SK-N-DZ (cell line): ENCODE results near the gene DCUN1D5. TPM values are rescaled to one million over a fixed set of nuclear protein-coding genes. Genes with fewer than 3 reads are reported as not detected.

Experiments
- DNase-seq: peaks from one replicate; pipeline ENCODE4 v3.0.0-alpha.2; 2015; ENCODE audit warnings: low spot score
- polyA plus RNA-seq, 2 experiments: library from polyadenylated mRNA; depleted of rRNA; stranded (reverse); fragments of >200 nt; gene quantifications; 2 replicates each; pipeline ENCODE4 v1.2.3, GENCODE V29; 2014

The DCUN1D5 gene
- 46.7 and 57.0 TPM in 2 replicates for polyA plus RNA-seq (2014; cell fraction: cytosol; rRNA removed)
- 29.1 and 37.9 TPM in 2 replicates for polyA plus RNA-seq (2014; cell fraction: nucleus; rRNA removed)

DNA sequence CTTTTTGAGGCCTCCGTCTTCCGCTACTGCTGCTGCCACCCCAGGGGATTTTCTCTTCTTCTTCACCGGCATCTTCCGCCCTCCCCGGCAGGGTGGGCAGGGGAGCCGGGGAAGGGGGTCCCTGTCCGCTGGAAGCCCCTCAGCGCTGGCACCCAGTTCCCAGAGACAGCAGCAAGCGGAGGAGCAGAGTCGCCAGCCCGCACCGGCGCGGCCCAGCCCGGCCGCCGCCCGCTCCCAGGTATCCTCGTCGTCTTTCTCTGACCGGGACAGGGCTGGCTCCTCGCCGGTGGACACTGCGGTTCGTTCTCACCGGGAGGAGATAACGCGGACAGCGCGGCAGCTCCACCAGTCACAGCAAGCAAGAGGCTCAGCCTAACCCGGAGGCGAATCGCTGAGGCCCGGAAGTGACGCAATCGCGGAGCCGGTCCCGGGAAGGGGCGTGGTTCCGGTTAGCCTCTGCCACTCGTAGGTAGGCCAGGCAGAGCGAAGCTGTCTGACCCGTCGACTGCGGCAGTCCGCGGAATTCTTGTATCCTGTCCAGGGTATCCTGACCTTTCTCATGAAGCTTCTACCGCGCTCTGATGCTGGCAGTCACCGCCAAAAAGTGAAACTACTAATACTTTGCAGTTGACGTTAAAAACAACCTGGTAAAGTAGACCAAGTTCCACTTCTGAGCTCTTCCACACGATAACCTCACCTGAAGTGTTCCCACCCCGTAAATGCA is at the start of gene DCUN1D5:
TSS of gene DCUN1D5 (minus strand) at position 360 of the 724 bp plus-strand sequence. CDS start at position 72, 288 bp downstream.
- DNase-seq: peak; percentile 87

DNA sequence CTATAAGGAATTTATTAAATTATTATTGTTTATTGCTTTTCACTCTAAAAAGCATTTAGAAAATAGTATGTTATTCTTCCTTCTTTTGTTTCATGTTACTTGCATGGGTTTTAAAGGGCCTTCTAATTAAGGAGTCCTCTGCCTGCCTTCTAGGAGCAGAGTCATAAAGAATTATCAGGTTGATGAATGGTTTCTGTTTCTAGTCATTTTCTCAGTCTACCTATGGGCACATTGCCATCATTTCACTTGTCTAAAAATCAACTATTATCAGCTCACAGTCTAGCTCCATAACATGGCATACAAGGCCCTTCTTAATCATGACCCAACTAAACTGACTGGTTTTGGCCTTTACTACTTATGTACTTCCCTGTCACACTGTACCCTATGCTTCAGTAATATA is 33.5 kb upstream of the DCUN1D5 start:
- no peak for DNase-seq

DNA sequence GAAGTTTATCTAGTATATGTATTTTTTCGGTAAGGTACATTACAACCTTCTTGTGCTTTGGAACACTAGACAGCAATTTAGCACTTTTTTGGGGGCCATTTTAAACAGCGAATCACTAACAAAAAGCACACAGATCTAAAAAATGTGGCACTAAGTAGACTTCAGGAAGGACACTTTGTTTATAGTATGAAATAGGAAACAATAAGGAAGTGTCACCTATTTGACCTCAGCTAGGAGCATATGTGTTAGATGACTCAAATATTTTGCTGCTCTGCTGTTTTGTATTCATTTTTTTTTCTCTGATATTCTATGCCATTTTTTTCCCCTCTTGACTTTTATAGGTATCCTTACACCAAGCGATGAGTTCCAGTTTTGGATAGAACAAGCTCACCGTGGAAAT is 22.9 kb upstream of the DCUN1D5 start:
- no peak for DNase-seq

DNA sequence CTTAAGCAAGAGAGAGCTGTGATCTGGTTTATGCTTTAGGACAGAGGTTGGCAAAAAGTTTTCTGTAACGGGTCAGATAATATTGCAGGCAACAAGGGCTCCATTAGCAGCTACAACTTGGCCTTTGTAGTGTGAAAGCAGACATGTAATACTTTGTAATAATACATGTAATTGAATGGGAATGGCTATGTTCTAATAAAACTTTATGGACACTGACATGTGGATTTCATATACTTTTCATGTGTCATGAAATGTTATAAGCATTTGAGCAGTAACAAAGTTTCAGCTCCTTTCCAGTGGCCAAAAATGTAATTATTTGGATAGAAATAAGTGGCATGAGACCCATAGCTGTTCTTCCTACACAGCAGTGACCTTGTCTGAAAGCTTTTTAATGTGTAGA is 20.4 kb upstream of the DCUN1D5 start:
- DNase-seq: no peak

DNA sequence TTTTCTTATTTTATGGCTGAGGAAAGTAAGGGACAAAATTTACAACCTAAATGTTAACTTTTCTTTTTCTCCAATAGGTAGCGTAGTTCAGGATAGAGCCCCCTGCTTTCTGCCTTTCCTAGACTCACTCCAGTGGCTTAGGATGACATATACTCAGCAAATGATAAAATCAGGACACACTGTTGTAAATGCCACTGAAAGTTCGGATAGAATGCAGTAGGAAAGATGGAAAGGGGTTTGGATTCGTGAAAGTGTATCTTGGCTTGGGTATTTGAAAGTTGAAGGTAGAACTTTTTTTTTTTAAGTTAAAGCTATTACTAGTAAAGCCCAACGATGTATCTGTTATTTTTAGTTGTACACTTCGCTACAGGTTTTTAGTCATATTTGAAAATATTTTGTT is 19.4 kb upstream of the DCUN1D5 start:
- DNase-seq: no peak

DNA sequence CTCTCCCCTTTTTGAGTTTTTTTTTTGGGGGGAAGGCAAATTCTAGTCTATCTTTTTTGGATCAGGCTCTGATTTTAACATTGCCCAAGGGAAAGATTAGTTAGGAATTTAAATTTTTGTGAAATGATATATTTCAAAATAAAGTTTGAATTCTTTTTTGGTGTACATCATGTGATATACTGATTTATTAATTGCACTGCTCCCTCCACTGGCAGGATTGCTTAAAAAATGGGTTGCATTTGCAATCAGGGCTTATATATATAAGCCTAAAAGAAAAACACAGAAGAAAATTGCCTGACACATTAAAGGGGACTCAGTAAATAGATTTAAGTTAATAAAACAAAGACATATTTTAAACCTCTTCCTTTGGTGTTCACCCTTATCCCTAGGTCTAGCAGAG is 18.4 kb upstream of the DCUN1D5 start:
- no peak for DNase-seq

DNA sequence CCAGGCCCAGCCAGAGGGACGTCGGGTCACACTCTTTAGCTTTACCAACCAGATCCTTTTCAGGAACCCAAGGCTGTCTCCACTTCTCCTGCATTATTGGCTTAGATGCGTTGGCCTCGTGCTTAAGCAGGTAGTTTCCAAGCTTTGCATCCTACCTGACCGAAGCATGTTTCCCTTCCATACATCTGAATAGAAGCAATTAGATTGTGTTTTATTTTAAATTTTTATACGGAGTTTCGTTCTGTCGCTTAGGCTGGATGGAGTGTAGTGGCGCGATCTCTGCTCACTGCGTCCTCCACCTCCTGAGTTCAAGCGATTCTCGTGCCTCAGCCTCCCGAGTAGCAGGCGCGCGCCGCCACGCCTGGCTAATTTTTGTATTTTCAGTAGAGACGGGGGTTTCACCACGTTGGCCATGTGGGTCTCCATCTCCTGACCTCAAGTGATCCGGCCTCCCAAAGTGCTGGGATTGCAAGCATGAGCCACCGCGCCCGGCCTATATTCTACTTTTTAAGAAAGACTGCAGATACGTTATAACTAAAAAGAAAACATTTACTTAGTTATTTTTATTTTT is 17.9 kb upstream of the DCUN1D5 start:
- peak; percentile 6 for DNase-seq

DNA sequence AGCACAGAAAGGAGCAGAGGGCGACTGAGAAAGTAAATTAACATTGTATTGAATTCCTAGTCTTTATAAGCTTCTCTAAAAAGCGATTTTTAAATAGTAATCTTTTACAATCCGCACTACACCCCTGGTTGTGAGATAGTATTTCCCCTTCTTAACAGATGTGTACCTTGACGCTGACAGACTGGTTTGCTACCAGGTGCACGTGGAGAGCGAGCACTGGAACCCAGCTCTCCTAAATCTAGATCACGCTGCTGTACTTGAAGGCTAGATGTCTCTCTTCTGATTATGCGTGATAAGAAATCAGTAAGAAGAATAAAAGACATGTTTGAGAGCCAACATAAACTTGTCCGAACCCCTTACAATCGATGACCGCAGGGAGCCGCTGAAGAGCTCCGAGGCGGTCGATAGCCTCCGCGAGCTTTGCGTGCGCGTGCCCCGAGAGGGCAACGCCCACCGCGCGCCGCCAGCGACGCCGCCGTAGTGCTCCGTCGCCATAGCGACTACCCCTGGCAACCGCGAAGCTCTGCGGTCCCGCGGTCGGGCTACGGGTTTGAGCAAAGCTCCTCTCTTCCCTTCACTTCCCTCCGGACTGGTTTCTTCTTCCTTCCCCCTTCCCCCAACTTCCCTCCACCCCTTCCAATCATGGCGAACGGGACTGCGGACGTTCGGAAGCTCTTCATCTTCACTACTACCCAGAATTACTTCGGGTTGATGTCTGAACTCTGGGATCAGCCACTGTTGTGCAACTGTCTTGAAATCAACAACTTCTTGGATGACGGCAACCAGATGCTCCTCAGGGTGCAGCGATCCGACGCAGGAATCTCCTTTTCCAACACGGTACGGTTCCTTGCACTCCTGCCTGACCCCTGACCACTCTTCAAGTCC is 17.2 kb upstream of the DCUN1D5 start, which contains the start of gene DYNC2H1:
TSS of gene DYNC2H1 (plus strand) at position 494 of the 885 bp plus-strand sequence. CDS start at position 643, 149 bp downstream.
- DNase-seq: peak; percentile 82

DNA sequence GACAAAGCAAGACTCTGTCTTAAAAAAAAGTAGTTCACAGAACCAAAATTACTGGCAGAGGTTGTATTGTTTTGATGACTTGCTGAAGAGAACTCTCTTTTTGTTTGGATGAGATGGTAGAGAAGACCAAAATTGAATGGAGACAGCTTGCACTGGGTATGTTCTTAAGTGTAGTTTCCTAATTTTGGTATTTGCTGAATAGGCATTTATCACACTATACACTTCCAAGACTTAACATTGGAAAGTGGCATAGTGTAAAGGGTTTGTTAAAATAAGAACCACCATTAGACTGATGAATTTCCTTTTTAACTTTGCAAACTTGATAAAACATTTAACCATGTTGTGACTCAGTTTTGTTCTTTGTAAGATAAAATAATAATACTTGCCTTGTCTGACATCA is 5.3 kb upstream of the DCUN1D5 start:
- DNase-seq: no peak

DNA sequence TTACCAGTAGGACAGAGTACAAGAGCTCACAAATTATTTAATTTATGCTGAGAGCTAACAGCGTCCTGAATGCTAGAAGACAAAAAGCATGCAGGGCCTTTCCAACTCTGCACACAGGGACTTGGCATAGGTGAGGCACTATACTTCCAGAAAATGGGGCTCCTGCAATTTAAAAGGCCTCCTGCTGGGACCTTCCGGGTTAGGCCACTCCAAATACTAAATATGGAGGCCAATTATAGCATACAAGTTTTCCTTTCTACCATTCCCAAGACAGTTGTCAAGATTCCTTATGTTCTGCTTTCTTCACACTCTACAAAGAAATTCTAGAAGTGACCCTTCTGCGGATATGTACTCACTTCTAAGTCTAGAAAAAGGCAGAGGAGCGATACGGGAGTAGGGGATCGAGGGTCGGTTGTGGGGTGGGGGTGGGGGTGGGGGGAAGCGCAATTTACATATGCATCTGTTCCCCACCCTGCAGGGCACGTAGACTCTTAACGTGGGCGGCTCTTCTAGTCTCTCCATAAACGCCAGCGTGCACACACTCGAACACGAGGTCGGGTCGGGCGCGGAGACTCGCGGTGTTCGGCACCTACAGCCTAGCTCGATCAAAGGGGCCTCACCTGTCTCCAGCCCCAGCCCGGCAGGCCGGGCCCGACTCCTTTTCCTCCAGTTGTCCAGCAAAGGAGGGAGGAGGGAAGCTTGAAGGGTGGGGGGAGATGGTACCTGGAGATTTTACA is 728 bp downstream of the DCUN1D5 start:
- peak; percentile 21 for DNase-seq

DNA sequence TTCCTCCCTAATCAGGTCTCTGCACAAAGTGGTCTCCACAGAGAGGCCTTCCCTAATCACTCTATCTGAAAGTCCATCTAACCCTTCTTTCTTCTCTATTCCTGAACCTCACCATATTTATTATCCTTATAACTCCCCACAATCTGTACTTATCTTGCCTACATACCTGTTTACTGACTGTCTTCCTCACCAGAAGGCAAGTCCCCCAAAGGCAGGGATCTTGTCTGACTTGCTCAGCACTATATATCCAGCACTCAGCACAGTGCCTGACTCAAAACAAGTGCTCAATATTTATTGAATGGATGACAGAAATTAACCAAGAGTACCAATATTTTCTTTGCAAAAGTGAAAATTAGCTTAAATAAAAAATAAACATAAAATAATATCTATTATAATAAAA is 5.5 kb downstream of the DCUN1D5 start:
- DNase-seq: no peak

DNA sequence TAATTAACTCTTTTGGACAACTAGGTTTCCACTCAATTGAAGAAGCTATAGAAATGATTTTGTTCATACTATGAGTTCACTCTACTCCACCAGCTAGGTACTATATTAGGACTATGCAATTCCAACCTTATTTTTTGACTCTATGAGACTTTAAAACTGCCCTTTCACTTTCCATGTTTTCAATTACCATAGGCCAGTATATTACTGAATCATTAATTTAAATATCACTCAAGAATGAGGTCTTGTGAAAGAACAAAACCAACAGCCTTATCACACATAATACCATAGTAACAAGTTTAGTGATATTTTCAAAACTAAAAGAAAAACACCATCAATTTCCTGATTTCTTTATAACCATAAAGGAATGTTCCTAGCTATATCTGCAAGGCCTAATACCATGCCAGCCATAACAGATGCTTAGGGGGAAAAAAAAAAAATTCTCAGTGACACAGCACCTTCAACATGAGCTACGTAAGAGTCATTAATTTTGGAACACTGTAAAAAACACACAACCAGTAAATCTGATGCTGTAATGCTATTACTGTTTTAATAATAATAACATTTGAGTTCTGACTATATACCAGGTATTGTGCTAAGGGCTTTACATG is 6.1 kb downstream of the DCUN1D5 start:
- no peak for DNase-seq

DNA sequence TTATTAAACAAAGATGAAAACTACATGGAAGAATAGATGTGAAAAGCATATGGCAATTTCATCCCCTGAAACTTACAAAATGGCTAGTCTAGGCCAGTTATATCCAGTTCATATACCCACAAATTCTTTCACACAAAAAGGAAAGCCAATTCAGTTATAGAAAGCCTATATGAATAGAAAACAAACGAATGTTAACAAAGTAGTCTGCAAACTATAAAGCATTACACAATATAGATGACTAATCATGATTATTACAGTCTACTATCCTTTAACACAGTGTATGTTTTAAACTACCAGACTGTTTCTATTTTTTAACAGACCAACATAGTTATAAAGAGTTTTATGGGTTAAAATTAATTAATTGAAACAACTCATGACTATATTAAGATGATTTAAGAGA is 12.1 kb downstream of the DCUN1D5 start:
- DNase-seq: no peak

DNA sequence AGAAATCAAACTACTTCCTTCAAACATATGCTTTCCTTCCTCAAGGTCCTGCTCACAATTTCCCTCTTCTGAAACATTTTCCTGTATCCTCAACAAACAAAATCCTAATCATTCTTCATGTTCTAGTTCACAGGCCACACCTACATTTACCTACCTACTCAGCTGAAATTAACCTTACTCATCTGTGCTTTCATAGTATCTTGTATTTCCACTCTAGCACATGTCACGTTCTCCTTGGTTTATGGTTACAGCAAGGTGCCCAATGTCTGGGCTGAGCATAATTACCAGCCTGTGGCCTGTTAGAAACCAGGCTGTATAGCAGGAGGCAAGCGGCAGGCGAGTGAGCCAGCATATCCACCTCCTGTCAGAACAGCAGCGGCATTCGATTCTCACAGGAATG is 13.2 kb downstream of the DCUN1D5 start:
- DNase-seq: no peak

DNA sequence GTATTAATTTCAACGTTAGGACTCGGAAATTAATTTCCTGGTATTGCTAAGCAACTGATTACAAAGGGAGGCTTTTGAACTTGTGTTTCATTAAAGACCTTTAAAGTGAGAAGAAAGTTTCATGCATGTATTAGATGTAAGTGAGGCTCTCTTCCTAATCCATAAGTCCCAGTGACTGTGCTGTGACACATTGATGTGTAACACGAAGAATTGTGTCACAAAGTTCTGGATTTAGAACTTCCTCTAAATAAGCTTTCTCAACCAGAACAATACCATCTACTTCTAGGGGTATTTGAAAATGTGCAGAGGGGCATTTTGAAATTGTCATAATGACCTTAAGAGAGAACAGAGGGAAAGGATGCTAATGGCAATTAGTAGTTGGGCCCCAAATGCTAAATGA is 14.4 kb downstream of the DCUN1D5 start:
- no peak for DNase-seq

DNA sequence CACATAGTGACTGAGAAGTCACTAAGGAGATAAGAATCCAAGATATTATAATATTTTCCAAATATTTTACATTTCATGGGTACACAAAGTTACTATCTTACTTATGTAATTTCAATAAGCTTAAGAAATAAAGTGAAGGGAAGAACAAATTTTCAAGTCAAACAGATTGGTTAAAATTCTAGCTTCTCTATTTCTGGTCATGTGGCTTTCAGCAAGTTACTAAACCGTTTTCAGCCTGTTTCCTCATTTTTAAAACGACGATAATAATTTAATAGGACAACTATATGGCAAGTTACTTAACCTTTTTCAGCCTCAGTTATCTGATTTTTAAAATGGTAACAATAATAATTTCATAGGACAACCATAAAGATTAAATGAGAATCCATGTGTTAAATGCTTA is 15.6 kb downstream of the DCUN1D5 start:
- DNase-seq: no peak

DNA sequence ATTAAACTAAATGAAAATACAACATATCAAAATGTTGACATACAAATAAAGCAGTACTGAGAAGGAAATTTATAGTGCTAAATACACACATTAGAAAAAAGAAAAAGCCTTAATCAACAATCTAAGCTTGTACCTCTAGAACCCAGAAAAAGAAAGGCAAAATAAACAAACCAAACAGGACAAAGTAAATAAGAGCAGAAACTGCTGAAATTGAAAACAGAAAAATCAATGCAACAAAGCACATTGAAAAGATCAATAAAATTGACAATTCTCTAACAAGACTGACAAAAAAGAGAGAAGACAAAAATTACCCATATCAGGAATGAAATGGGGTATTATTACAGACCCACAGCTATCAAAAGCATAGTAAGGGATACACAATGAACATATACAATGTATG is 21.0 kb downstream of the DCUN1D5 start:
- no peak for DNase-seq

DNA sequence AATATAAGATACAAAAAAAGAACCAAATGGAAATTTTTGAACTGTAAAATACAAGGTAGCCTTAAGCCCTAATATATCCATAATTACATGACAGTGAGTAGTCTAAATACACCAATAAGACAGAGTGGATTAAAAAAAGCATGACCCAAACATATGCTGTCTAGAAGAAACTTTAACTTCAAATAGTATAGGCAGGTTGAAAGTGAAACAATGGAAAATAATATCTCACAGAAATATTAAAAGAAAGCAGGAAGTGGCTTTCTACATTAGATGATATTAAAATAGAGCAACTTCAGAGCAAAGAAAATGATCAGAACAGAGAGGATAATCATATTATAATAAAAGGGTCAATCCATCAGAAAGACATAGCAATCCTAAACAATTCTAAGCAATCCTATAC is 21.8 kb downstream of the DCUN1D5 start:
- no peak for DNase-seq

DNA sequence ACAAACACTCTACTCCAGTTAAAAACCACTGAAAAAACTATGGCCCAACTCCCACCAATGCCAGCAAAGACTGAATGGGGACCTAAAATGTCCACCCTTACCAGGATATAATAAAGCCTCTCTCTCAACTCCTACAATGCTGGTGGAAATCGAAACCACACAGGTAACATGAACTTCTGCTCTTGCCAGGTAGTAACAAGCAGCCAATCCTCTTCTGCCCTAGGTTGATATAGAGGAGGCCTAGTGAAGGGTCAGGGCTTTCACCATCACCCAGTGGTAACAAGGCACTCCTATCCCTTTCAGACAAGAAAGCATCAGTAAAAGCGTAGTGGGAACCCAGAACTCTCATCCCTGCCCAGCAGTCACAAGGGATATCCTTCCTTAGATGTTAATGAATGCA is 22.6 kb downstream of the DCUN1D5 start:
- DNase-seq: no peak

DNA sequence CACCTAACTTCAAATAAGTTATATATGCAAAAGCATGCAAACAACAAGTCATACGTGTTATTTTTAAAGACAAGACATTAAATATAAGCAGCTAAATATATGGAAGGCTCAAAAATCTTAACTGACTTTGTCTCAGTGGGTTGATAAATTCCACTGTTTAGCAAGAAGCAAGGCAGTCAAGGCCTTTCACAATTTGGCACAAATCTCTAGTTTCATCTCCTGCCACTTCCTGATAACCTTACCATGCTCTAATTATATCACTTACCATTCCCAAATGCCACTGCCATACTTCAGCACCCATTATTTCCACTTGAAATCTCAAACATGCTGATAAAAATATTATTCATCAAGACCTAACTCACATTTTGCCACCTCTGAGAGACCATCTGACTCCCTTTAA is 24.8 kb downstream of the DCUN1D5 start:
- no peak for DNase-seq

DNA sequence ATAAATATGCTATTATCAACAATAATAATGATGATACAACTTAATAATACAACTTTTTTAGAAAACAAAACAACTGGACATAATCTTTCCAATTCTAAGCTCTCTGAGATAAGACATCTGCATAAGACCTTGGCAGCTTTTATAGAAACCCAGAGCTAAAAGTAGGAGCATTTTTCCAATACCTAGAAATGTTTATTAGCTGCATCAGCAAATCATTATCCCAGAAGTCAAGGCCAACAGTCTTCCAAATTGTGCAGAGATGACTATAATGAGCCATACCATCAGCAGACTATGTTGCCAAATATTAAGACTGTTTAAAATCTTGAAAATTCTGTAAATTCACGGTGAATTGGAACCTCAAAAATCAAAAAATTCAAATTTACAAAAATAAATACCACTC is 30.3 kb downstream of the DCUN1D5 start:
- DNase-seq: no peak
